ENCODE measurements around the gene GZMA. TPM values are rescaled to one million over a fixed set of nuclear protein-coding genes. Genes with fewer than 3 reads are reported as not detected.

The GZMA gene
- total RNA-seq, 1 donor from 2014 or later, result not detected

DNA sequence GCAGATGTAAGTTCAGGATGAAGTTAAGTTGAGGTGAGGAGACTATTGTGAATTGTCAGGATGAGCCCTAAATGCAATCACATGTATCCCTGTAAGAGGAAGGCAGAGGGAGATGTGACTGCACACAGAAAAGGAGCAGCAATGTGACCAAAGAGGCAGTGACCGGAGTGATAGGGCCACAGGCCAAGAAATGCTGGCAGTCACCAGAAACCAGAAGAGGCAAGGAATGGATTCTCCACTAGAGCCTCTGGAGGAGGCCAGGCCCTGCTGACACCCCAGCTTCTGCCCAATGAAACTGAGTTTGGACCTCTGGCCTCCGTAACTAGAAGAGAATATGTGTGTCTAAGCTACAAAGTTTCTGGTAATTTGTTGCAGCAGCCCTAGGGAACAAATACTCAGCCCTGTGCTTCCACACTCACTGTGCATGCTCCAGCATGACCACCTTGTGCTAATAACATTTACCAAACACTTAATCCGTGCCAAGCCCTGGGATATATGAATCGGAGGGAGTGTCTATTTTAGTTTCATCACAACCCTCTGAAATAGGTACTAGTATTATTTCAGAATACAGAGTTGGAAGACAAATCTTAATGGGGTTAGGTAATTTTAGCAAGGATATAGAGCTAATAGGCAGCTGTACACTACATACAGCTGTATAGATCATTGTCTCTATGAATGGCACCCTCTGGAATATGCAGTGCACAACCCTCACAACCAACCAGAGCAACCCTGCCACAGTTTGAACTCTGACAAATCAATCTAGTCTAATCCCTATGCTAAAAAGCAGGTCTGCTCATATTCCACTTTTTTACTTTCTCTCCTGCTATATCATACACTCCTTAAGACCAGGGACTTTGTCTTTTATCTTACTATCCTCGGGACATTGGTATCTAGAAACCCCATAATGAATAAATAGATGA is 49.7 kb downstream of the GZMA start:
- no peak overlapping the region for H3K4me3 Mint-ChIP-seq
- H3K27me3 Mint-ChIP-seq (ENCODE audit: low read depth), result peaks cover 40% of the 10 kb centered on the region
- no peaks in the 10 kb centered on the region for H3K36me3 Mint-ChIP-seq (ENCODE audit: low read depth)
- DNase-seq (ENCODE audit: low read depth, low spot score), result no peak
- no peaks in the 10 kb centered on the region for H3K4me1 Mint-ChIP-seq
- TF ChIP-seq, protein P1, sequence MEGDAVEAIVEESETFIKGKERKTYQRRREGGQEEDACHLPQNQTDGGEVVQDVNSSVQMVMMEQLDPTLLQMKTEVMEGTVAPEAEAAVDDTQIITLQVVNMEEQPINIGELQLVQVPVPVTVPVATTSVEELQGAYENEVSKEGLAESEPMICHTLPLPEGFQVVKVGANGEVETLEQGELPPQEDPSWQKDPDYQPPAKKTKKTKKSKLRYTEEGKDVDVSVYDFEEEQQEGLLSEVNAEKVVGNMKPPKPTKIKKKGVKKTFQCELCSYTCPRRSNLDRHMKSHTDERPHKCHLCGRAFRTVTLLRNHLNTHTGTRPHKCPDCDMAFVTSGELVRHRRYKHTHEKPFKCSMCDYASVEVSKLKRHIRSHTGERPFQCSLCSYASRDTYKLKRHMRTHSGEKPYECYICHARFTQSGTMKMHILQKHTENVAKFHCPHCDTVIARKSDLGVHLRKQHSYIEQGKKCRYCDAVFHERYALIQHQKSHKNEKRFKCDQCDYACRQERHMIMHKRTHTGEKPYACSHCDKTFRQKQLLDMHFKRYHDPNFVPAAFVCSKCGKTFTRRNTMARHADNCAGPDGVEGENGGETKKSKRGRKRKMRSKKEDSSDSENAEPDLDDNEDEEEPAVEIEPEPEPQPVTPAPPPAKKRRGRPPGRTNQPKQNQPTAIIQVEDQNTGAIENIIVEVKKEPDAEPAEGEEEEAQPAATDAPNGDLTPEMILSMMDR (conservative IDR thresholded peaks at IDR 0.05), result no peak
- no peak overlapping the region for H3K27ac Mint-ChIP-seq (ENCODE audit: unreplicated experiment)
- no peaks in the 10 kb centered on the region for H3K9me3 Mint-ChIP-seq

- no peaks in the 10 kb centered on the region for H3K36me3 Mint-ChIP-seq (ENCODE audit: low read depth)
- TF ChIP-seq, protein P1 (conservative IDR thresholded peaks at IDR 0.05), result no peak
- peaks cover 4% of the 10 kb centered on the region for H3K4me1 Mint-ChIP-seq
- H3K4me3 Mint-ChIP-seq, result no peak overlapping the region
- no peaks in the 10 kb centered on the region for H3K9me3 Mint-ChIP-seq
- DNase-seq (ENCODE audit: low read depth, low spot score), result no peak
- H3K27me3 Mint-ChIP-seq (ENCODE audit: low read depth), result peaks cover 27% of the 10 kb centered on the region
- H3K27ac Mint-ChIP-seq (ENCODE audit: unreplicated experiment), result no peak overlapping the region
Observed at GRCh38 chr5:55154873-55155272, 52.4 kb downstream of the GZMA start.

Other genes starting within 250 kb of the GZMA start
- gene ESM1, start 117.1 kb upstream of the GZMA start, total RNA-seq, result not detected in 2 replicates
- not detected in 2 replicates for gene GZMK, start 78.4 kb upstream of the GZMA start, total RNA-seq
- 49.0 TPM in 2 replicates for gene GPX8, start 57.5 kb downstream of the GZMA start, total RNA-seq
- not detected in 2 replicates for gene CDC20B, start 70.5 kb downstream of the GZMA start, total RNA-seq
- not detected in 2 replicates for gene MCIDAS, start 124.7 kb downstream of the GZMA start, total RNA-seq
- gene CCNO, start 131.0 kb downstream of the GZMA start, total RNA-seq, result 0.28 TPM in 1 of 2 replicates, not detected in the other
- 29.6 and 30.0 TPM in 2 replicates for gene DHX29, start 205.0 kb downstream of the GZMA start, total RNA-seq
- 97.2 and 101 TPM in 2 replicates for gene MTREX, start 205.3 kb downstream of the GZMA start, total RNA-seq

Data from neural crest cell (in vitro differentiated cells).